GM18517 (cell line): ENCODE data around the gene AMDHD1.

Experiments used
- ATAC-seq: cut with Tn5 transposase; IDR thresholded peaks from one replicate; pipeline ENCODE4 v1.9.1; 2021; ENCODE audit warnings: mild to moderate bottlenecking, moderate library complexity; ENCODE audit not compliant: unreplicated experiment

AMDHD1 gene, protein sequence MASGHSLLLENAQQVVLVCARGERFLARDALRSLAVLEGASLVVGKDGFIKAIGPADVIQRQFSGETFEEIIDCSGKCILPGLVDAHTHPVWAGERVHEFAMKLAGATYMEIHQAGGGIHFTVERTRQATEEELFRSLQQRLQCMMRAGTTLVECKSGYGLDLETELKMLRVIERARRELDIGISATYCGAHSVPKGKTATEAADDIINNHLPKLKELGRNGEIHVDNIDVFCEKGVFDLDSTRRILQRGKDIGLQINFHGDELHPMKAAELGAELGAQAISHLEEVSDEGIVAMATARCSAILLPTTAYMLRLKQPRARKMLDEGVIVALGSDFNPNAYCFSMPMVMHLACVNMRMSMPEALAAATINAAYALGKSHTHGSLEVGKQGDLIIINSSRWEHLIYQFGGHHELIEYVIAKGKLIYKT

DNA sequence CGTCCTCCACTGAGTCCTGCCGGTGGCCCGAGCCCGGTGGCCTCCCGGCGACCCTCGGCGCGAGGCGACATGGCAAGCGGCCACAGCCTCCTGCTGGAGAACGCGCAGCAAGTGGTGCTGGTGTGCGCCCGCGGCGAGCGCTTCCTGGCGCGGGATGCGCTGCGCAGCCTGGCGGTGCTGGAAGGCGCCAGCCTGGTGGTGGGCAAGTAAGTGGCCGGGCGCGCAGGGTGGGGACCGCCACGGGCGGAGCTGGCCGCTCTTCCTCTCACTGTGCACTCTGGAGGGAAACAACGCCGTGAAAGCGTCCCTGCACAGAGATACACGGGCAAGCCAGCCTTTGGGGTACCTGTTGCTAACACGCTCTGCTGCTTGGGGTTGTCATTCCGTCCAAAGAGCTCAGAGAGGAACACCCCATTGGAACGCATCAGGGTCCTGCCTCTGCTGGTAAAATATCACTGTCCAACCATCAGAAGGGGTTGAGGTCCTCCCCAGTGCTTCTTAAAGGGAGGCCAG is at the start of gene AMDHD1:
Gene AMDHD1, plus strand, starts transcription at position 2 of the 513 bp plus-strand sequence. Its CDS starts 68 bp downstream, at position 70.
- ATAC-seq: peak; percentile 51

GRCh38 chr12:95896846-95897245 is 46.3 kb upstream of the AMDHD1 start:
- no peak for ATAC-seq

- no peak for ATAC-seq
These were observed 45.0 kb upstream of the AMDHD1 start for GRCh38 chr12:95898081-95898480.

GRCh38 chr12:95908573-95908972 is 34.6 kb upstream of the AMDHD1 start:
- ATAC-seq: no peak

GRCh38 chr12:95909871-95910270 is 33.3 kb upstream of the AMDHD1 start:
- no peak for ATAC-seq

DNA sequence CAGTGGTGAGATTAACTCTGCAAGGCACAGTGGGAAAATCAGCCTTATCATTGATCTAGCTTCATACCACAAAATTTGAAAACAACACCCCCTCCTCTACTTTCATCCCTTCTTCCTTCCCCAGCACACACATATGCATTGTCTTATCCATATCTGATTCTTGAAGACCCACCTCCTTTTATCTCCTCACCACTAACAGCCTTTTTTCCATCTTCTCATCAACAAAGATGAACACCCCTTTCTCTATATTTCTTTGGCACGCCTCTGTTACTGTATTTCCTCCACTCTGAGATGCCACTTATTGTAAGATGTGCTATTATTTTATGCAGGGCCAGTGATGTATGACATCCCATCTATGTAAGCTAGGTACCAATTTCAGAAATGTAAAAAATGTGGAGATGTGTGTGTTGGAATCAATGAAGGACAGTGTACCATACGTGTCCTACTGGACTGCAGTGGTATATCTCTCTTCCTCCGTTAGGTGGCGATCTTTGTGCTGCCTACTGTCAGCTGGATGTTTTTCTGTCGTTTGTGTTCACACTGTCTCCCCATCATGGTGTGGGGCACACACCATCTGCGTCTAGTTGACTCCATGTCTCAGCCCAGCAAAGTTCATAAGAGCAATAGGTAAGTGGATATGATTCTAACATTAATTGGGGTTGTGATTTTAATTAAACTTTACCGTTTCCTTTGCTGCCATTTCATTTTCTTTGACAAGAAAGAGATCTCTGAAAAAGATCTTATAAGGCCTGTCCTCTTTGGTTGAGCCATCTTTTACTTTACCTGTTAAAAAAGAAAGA is 24.7 kb upstream of the AMDHD1 start:
- ATAC-seq: peak; percentile 91

- no peak for ATAC-seq
These were observed 24.0 kb upstream of the AMDHD1 start for GRCh38 chr12:95919110-95919509.

GRCh38 chr12:95922231-95922630 is 20.9 kb upstream of the AMDHD1 start:
- no peak for ATAC-seq

DNA sequence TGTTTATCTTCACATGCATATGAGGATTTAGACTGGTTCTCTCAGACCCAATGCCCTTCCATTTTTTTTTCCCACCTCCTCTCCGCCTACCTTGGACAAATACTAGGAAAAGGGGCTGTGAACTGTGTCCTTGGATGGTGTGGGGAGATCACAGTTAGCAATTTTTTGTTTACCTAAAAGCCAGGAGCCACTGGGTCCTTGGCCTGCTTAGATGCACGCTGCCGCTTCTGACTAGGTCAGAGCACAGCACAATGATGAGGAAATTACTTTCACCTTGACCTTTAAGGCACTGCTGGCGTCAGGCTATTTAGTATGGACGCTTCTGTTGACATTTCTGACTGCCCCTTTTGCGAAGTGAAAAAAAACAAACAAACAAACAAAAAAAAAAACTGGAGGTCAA is 2.6 kb upstream of the AMDHD1 start:
- ATAC-seq: no peak

- no peak for ATAC-seq
These were observed 1.0 kb upstream of the AMDHD1 start for GRCh38 chr12:95942101-95942523.

DNA sequence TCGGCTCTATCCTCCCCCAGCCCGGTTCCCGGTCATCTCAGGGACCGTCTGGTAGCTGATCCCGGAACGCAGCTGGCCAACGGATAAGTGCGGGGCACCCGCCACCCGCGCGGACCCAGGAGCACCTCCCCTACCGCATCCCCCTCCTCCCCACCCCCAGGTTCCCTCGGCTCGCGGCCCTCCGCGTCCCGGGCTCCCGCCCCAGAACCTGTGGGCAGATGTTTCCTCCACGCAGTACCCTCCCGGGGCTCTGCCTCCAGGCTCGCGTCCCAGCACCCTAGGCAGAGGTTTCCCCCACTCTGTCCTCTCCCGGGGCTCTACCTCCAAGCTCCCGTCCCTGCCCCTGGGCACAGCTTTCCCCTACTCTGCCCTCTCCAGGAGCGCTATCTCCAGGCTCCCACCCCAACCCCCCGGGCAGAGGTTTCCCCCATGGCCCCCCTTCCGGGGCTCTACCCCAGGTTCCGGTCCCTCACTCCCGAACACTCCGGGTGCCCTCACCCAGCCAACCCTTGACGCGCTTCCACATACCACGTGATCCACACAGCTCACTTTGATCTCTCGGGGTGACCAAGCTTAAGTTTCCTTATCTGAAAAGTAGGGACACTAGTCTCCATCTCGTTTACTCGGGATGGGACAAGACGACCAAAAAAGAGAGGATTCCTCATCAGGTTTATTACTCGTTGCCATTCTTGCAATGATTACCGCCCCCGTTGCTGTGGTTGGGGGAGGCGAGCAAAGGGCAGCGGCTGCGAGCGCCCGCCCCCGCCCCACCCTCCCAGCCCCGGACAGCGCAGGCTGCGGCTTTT is 404 bp upstream of the AMDHD1 start, which contains the start of gene CCDC38:
Gene CCDC38, minus strand, starts transcription at position 91 of the 806 bp plus-strand sequence. CDS start 6,105 bp downstream, outside the sequence.
- peak; percentile 98 for ATAC-seq

- no peak for ATAC-seq
These were observed 1.1 kb downstream of the AMDHD1 start for GRCh38 chr12:95944108-95944704.

GRCh38 chr12:95949477-95950206 is 6.5 kb downstream of the AMDHD1 start:
- ATAC-seq: no peak

GRCh38 chr12:95951515-95951914 is 8.4 kb downstream of the AMDHD1 start:
- no peak for ATAC-seq

DNA sequence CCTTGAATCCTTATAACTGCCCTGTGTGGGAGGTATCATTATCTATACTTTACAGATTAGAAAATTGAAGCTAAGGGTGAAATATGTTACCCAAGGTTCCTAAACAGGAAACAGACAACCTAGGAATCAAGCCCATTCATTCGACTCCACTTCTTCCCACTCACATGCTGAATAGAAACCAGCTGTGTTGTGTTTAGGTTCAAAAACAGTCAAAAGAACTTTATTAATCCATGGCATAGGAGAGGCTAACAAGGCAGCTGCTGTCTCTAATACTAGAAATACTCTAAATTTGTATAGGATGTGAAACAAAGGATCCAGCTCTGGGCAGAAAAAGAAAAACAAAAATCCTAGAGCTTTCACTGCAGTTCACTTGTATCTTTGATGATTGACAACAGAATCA is 9.9 kb downstream of the AMDHD1 start:
- no peak for ATAC-seq

- no peak for ATAC-seq
These were observed 12.5 kb downstream of the AMDHD1 start for GRCh38 chr12:95955549-95956159.

GRCh38 chr12:95956557-95957145 is 13.5 kb downstream of the AMDHD1 start:
- ATAC-seq: no peak

GRCh38 chr12:95959107-95959506 is 16.0 kb downstream of the AMDHD1 start:
- no peak for ATAC-seq

GRCh38 chr12:95960241-95960640 is 17.1 kb downstream of the AMDHD1 start:
- ATAC-seq: no peak
